Measurements from ENCODE around the gene SECISBP2L.

The SECISBP2L gene

DNA sequence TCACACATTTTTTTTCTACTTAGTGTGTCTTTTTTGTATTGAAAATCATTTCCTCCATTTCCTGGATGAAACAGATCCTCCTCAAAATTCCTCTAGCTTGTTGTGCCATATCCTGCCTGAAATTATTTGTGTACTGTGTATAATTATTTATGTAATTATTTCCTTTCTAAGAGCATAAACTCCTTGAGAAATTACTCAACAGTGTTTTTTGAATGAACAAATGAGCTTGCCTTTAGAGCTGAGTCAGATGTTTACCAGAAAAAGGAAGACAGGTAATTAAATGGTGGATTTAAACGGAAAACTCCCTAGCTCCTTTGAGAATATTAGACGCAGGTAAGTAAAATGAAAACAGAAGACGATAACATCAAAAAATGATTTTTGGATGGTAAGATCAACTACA, 13.2 kb upstream of the SECISBP2L start:
- no peak for DNase-seq

DNA sequence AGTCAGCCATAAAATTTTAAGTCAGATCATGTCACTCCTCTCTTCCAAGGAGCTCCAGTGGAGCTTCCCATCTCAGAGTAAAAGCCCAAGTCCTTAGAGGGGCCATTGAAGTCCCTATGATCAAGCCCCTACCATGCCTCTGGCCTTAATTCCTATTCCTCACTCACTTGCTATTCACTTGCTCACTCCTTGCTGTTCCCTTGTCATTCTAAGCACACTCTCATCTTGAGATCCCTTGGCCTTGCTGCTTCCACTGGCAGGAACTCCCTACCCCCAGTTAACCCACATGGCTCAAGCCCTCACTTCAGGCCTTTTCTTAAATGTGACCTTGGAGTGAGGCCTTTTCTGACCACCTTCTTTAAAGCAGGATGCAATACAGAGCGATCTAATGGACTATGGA, 12.3 kb upstream of the SECISBP2L start:
- no peak for DNase-seq

DNA sequence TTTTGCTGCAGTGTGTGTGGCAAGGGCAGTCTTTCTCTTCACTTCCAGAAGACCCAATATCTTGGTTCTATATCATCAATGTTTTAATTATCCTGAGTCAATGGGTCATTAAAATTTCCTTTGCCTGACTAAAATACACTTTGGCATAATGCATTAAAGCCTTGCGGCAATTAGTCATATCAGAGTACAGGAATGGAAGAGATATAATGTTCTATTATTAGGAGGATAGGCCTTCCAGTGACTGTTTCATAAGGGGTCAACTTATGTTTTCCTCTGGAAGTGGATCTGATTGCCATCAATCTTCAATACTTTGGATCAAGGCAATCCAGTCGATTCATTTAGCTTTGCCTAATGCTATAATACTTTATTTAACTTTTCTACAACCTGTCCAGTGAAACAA, 9.4 kb upstream of the SECISBP2L start:
- no peak for DNase-seq

DNA sequence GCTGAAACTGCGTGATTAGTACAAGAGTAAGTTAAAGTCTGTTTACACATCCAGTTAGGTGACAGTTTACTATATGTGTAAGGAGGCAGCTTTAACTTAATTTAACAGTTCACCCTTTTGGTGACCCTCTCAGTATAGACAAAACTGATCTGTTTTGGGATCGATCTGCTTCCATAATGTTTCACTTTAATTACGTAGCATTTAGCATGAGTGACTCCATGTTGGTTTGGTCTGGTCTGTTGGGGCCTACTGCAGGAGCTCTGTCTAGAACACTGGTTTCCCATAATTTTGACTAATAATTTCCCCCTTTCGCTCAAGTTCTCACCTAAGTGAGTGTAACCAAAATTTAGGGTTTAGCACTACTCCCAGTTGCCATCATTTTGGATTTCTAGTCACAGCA, 6.4 kb upstream of the SECISBP2L start:
- no peak for DNase-seq

DNA sequence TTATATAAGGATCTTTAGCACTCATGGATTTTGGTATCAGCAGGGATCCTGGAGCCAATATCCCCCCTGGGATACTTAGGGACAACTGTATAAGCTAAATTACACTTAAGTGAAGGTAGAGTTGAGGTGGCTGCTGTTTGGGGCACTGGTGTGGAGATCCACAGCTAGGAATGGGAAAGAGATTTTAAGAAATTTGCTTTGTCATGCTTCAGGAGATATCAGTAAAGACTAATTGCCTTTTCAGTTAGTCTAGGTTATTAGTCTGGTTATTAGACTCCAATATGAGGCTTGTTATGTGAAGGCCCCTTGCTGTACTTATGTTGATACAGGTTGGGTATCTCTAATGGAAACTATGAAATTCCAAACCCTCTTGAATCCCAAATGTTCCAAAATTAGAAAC, 1.2 kb upstream of the SECISBP2L start:
- DNase-seq: no peak

DNA sequence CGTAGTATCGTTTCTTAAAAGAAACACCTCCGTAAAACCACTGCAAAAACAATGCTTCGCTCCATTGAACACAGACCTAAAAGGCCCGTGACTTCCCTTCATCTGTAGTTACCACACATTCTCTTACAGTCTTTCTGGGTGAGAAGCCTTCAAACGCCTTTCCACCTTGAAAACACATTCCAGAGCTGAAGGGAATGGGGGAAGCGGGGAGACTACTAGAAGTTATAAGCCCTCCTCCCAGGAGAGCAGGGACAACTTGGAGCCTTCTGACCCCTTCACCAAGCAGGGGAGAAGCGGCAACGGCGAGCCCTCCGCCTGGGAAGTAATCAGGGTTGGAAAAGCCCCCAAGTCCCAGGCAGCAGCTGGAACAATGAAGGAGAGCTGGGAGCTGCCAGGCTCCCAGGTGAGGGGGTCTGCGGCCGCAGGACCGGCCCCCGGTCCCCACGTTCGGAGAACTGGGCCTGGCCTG, 461 bp downstream of the SECISBP2L start:
- no peak for DNase-seq

DNA sequence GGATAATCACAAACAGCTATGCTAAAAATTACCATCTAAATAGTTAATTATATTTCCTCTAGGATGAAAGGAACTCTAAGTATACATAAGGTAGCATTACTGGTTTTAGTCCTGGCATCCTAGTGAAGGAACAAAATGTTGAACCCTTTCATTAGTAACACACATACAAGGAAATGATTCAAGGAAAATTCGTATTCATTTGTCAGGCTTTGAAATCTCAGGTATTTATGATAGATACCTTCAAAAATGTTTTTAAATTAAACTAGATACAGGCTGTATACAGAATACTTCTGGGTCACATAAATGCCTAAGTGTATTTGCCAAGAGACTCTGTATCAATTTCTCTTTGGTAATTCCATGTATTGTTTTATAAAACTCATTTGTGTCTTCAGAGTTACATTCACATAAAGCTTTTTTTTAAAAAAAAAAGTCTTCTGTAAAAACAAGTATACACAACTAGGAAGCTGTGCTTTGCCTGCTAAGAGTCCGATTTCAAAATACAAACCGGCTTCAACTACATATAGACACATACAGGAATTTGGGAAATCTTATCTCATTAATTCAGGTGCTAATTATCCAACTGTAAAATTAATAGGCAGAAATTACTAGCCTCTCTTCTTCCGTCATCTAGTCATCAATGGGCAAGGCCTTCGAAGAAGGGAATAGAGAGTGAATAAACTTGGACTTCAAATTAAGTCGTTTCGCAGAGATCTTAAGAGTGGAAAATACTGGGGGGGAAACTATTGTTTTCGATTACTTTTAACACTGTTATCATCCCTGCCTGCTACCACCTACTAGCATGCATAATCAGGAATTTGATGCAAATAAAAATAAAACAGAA, 1.3 kb downstream of the SECISBP2L start:
- no peak for DNase-seq

DNA sequence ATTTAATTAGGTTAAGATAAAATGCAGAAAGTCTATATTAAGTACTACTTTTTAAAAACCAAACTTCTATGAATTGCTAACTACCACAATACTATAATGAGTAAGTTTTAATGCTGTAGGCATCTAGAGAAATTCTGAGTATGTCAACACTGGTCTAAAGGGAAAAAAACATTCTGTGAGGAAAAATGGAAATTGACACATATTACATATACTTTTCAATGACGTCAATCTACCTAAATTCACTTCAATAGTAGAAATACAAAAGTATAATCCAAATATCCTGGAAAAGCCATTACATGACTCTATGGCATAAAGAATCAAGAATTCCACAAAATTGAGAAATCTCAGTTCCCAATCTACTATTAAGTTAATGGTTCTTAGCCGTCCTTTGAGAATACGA, 2.2 kb downstream of the SECISBP2L start:
- DNase-seq: no peak

DNA sequence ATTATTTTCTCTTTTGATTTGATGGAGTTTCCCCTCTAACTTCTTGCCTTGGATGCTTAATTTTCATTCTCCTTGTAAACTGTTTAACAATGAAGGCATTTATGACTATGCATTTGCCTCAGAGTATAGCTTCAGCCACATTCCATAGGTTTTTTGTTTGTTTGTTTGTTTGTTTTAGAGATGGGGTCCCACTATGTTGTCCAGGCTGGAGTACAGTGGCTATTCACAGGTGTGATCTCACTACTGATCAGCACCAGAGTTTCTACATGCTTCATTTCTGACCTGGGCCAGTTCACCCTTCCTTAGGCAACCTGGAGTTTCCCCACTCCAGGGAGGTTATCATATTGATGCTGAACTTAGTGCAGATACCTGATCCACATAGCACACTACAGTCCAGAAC, 4.1 kb downstream of the SECISBP2L start:
- DNase-seq: no peak

DNA sequence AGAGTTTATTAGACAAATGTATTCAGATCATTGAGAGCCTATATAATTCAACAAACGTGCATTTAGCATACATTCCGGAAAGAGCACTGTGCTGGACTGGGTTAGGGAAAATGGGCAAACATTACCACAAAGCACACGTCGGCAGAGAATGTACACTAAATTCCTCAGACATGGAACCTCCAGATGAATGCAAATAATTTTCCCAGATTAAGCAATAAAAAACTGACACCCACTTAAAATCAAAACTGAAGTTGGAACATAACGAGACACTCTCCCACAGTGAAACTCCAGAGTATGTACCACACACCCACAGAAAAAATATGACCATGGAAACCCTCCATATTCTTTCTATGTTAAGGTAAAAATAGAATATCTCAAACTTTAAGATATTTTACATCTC, 4.8 kb downstream of the SECISBP2L start:
- DNase-seq: no peak

DNA sequence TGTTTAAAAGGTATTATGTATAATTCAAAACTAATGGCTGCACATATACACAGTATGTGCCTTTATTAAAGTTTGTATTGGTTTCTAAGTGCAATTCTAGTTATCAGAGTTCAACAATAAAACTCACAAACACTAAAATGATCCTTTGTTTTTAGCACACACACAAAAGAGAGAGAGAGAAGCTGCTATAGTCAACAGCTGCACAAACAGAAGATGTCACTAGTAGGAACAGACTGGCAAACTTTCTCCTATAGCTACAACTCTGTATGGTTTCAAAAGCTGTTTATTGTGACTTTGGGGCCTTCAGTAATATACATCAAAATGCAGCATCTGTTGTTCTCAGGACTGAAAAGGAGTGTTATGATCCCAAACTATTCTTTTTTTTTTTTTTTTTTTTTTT, 6.1 kb downstream of the SECISBP2L start:
- DNase-seq: no peak

DNA sequence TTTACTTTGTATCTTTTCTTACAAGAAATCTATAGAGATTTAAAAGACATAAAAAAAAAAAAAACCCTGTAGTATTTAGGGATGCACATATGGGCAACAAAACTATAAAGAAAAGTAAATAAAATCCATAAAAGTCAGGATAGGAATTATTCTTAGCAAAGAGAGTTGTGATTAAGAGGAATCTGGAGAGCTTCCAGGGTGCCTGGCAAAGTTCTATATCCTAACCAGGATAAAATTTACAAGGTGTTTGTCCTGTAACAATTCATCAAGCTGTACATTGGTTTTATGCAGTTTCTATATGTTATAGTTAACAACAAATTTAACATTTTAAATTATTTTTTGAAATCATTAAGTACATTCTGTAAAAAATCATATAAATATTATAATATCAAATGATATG, 7.9 kb downstream of the SECISBP2L start:
- no peak for DNase-seq

DNA sequence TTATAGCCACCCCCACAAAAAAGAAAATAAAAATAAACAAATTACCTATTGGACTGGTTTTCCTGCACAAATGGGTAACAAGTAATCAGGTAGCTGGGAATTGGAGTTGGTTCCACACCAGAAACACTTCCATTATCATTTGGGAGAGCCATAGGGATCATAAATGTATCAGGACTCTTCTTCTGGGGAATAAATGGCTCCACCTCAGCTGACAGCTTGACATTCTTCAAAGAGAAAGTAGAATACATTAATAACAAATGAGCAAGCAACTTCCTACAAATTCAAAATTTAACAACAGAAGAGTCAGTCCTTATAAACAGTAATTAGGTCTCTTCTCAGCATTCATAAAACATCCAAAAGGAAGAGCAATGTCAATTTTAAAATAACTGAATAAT, 8.7 kb downstream of the SECISBP2L start:
- DNase-seq: no peak

DNA sequence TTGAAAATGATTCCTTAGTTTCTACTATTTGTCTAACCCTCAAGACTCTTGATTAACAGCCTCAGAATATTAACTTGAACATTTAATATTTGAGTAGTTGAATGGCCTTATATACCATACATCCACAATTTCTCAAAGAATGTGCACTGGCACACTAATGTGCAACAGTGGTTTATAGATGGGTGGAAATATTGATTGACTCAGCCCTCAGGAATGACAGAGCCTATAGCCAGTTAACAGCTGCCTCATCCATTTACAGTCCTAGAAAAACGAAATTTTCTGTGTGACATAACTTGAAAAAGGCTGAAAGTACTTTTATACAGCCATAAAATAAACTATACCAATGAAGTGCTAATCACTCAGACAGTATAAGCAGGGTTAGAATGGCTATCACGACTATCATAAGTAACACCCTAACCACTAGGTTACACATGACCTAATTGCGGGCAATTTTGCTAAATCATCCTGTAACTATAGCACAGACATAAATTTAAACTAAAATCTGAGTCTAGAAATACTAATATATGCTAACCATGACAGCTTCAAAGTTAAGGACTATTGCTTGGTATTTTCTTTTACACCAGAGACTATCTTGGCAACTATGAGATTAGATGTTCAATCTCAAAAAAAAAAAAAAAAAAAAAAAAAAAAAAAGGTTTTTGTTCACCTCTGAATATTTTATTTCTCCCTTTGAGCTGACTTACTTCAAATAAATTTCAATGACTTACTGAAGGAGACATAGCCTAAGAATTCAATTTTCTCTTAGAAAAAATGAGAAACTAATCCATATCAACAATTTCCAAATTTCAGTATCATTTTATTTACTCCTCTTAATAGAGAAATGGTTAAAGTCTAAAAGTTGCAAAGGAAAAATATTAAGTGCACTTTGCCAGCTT, 9.3 kb downstream of the SECISBP2L start:
- no peak for DNase-seq

DNA sequence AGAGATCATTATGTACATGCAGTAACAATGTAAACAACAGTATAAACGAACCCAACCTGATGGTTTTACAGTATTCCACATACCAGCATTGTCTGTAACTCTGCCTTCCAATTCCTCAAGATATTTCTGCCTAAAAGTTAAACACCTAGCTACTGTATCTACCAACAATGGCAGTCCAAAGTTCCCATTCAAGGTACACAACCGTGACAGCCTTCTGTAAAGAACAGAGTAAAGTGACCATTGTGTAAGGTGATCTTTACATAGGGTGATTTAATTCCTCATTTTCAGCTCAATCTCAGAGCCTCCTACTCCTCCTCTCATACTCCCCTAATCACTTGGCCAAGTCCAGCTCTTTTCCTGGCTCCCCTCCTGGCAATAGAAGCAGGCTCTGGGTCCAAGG, 10.4 kb downstream of the SECISBP2L start:
- DNase-seq: no peak

DNA sequence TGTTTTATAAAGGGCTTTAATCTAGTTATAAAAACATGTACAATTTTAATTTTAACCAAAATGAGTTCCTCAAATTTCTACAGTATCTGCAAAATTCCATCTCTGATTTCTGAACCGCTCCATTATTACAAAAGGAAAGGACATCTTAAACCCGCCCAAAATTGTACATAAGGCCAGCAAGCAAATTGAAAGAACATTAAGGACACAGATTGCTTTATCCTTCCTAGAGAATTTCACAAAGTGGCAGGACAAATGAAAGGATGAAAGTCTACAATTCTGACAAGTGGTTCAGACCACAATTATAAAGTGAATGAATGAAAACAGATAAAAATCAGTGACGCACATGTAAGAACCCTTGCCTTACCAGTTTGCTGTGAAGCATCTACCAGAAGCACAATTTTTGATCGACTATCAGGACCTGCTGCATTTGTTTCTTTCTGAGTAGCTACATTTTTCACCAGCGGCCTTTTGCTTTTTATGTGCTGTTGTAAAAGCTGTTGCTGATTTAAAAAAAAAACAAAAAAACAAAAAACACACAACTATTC, 13.6 kb downstream of the SECISBP2L start:
- DNase-seq: no peak

DNA sequence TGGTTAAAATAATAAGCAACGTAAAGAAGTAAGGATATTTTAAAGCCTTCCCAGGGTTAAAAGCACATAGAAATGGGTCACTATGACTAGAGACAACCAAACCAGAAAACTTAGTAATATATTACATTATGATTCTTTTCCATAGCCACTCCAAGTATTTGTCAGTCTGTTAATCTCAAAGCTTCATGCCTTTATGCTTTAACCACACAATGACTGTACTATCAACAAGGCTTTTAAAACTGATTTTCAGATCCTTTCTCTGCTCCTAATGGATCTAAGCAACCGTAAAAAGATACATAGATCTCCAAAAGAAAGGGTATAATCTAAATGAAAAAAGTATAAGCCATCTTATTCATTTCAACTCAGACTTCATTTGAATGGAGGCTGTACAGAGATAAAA, 14.4 kb downstream of the SECISBP2L start:
- no peak for DNase-seq

DNA sequence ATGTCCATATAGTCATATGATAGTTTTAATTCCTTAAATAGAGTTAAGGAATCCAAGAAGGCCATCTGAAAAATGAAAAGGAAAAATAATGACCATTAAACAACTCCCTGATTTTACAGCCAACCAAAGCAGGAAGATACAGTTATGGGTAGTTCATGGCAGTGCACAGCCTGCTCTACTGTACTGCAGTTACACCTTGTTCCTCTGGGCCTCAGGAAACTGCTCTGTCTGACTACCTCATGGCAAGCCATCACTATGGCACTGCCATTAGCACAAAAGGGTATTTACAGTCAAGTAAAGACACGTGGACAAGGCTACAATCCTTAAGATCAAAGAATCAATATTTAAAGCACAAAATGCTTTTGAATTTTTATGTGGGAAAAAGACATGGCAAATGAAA, 19.5 kb downstream of the SECISBP2L start:
- no peak for DNase-seq

DNA sequence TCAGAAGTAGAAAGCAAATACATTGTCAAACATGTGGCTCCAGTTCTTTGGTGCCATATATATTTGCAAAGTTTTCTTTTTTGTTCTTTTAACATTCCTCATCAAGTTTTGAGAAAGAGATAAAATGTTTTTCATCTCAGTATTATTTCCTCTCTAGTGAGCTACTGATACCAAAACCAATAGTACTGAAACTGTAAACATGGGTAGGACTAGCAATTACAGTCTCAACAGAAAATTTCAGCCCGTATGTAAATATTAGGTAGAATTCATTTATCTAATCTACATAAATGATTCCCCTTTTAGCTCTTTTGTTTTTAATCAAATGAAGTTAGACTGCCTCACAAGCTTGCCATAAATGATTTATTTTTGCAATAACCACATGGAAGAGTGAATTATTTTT, 21.4 kb downstream of the SECISBP2L start:
- DNase-seq: no peak

DNA sequence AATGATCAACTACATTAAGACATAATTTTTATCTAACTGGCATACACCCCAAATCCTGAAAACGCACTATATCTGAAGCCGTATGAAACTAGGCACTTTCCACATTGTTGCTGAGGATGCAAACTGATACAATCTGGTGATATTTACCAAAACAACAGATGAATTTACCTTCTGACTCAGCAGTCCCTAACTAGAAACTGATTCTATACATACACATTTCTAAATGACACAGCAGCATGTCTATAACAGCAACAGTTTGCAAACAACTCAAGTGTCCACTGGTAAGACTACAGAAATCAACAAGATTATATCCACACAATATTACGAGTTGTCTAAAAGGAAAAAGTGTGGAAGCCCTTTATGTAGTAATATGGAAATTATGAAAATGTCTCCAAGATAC, 22.9 kb downstream of the SECISBP2L start:
- no peak for DNase-seq

DNA sequence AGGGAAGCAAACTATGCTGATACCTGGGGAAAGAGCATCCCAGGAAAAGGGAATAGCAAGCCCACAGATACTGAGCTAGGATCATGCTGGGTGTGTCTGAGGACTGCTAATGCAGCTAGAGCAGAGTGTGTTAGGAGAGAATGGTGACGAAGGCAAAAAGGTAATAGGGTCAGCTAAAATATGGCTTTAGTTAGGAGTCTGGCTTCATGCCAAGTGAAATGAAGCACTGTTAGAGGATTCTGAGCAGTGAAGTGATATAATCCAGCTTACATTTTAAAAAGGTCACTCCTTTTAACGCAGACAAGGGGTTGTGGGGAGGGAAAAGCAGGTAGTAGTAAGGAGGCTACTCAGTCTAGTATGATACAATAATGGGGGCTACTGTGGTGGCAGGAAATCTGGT, 30.4 kb downstream of the SECISBP2L start:
- DNase-seq: no peak

DNA sequence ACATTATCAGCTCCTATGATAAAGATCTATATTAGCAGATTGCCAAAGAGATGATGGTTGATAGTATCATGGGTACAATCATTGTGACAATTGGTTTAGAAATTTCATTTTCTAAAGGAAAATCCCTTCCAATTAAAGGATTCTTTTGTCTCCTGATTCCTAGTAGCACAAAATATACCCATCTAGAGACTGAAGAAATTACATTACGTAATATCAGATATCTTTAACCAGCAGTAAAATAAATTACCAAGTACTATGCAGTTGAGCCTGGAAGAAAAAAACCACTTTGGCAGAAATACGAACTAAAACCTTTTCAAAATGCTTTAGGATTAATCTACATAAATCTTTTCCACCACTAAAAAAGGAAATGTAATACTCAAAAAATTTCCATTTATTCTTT, 46.9 kb downstream of the SECISBP2L start:
- no peak for DNase-seq

DNA sequence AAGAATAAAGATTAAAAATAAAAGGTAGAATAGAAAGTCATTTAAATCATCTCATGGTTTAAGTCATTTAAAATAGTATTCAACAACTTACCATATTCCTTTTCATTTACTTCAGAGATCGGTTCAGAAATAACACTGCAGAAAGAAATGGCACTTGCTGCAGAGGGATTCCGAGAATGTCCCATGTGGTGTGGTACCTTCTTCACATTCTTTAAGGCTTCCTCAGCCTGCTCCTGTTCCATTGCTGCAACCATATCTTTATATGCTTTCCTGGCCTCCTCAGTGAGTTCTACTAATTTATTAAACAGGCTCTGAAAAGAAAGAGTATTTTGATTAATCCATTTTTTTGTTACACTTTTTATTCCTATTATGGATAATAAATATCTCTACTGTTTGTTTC, 50.0 kb downstream of the SECISBP2L start:
- DNase-seq: no peak

DNA sequence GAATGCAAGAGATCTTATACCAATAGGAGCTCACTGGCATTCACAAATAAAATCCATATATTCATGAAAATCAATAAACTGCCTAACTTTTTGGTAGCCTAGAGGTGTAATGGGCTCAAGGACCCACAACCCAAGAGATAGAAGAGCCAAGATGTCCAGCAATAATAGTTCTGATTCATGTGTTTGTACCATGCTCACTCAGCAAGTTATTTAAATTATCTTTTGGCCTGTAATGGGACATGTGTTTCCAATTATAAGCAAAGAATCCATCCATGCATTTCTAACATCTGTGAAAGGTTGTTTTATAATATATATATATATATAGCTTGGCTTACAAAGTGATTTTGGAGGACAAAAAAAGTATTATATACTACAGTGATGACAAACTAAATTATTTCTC, 52.9 kb downstream of the SECISBP2L start:
- no peak for DNase-seq

Data from right forelimb (tissue), 1 donor.